ENCODE results near the gene SKIC3.

SKIC3 gene

DNA sequence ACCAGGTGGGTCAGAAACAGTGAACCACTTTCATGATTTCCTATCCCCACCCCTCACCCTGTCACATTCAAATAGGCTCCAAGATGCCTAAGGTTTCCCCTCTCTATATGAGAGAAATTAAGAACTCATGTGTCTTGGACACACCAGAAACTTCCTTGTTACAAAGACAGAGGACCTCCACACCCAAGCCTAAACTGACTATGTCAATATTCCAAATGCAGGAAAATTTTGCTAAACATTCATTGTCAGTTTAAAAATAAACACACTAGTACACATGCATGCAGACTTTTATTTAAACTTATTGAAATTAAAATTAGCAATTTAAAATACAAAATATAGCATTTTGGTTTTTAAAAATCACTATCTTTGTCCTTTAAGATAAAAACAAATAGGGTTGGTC is 26.2 kb downstream of the SKIC3 start:
- DNase-seq: no peak

DNA sequence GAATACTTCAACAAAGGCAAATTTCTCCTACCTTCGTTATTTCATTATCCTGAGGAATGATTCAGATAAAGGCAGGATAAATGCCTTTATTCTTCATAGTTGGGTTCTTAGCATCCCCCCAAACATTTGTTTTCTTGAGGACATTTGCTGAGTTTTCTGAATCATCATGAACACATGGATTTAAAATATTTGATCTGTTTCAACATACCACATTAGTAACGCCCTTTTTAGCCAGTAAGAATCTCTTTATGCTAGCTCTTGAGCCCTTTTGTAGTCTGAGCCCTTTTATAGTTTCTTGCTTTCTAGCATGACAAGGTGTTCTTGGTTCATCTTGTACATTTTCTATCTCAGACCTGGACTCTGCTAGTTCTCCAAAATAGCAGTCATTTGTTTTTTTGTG is 27.9 kb downstream of the SKIC3 start:
- DNase-seq: no peak

DNA sequence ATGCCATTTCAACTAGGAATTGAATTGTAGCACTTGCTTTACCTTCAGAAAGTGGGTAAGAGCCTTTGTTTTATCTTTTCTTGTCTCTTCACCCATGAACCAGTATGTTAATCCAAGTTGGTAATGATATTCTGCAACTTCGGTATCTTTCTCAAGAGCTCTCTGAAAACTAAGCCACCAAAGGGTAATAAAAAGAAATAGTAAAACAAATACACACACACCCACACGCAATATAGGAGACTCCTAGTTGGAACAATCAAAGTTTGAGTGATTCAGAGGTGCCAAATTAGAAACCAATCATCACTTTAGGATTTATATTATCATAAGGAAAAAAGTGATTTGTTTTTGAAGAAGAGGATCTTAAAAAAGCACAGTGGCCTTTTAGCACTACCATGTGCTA is 30.4 kb downstream of the SKIC3 start:
- DNase-seq: no peak

DNA sequence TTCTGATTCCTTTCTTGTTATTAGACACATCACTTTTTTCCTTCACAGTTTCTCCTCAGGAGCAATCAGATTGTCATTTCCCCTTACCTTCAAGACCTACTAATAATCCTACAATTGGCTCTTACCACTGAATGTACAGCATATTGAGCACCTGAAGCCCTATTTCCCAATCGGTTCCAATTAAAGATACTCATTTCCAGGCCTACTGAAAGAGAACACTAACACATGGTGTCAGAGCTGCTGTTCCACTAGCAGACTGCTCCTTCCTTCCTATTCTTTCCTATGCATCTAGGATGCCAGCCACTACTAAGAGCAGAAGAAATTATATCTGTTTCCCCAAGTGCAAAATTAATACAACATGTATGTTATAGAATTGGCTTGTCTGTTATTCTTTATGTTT is 34.6 kb downstream of the SKIC3 start:
- no peak for DNase-seq

DNA sequence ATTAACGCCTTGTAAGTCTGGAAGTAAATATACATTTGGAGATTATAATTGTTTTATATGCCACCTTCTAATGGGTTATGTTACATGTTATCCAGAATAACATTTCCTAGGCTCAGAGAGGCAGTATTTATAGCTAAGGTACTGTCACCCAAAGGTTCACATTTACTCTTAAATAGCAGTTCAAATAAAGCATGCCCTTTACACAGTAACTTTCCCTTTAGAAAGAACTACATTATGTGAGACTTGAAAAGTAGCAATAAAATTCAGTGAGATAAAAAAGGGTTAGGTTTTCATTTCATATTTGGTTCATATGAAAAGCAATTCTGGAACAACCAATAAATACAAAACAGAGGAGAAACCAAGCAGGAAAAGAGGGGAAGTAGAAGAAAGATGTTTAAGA is 35.1 kb downstream of the SKIC3 start:
- no peak for DNase-seq

DNA sequence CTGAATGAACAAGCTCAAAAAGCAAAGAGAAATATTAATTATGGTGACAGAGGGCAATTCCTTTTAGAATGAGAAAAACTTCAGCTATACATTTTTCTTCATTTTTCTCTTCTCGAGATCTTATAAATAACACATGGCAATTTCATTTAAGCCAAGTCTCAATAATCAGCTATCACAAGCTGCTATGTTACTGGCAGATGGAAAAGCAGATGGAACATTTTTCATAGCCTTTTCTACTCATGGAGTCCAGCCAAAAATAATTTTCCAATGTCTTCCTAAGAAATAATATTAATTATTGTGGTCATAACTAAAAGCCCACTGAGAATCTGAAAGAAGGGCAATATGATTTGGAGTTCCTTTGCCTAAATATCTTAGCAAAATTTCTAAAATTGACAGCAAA is 35.6 kb downstream of the SKIC3 start:
- no peak for DNase-seq

DNA sequence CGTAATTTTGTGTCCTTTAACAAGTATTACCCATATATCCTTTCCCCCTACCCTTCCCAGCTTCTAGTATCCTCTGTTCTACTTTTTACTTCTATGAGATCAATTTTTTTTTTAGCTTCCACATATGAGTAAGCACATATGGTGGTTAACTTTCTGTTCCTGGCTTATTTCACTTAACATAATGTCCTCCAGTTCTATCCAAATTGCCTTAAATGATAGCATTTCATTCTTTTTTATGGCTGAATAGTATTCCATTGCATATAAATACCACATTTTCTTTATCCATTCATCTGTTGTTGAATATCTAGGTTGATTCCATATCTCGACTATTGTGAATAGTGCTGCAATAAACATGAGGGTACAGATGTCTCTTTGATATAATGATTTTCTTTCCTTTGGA is 36.4 kb downstream of the SKIC3 start:
- no peak for DNase-seq

DNA sequence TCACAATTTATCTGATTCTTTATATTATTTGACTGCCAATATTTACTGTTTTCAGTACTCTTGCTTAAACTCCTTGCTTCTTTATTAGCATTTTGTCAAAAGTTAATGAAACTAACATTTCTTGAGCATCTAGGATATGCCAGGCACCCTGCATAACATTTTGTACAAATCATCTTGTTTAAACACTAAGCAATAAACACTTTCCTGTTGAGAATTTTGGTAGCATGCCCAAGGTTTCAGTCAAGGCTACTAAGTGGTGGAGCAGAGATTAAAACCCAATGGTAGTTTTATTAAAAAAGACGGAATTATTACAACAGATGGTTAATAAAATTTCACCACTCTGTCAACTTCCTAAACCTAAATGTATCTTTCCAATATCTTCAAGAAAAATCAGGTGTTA is 43.2 kb downstream of the SKIC3 start:
- no peak for DNase-seq

DNA sequence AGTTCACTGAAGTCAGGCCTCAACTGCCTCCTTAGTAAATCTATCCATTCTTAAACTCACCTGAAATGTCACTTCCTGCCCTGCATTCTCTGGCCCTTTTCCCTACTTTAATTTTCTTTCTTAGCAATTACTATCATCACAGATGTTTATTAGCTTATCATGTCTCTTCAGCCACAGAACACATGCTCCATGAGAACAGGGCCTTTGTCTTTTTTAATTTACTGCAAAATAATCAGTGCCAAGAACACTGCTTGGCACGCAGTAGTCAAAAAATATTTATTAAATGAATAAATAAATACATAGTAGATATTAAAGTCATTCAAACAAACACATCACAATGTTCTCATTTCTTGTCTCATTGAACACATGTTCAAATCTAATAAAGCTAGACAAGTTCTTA is 46.2 kb downstream of the SKIC3 start:
- DNase-seq: no peak
